Ishikawa (cell line): ENCODE results near the gene C14orf119.

Experiments used
- CEBPB ChIP-seq: IDR thresholded peaks from 2 replicates; pipeline ENCODE4 v1.6.1; 2012
- CREB1 ChIP-seq: IDR thresholded peaks from 2 replicates; pipeline ENCODE4 v1.6.1; 2012; ENCODE audit warnings: low read depth
- EGR1 ChIP-seq: IDR thresholded peaks from 2 replicates; pipeline ENCODE4 v1.6.1; 2012
- EP300 ChIP-seq: IDR thresholded peaks from 2 replicates; pipeline ENCODE4 v1.6.1; 2012; ENCODE audit warnings: borderline replicate concordance
- FOXM1 ChIP-seq: IDR thresholded peaks from 2 replicates; pipeline ENCODE4 v1.6.1; 2012; ENCODE audit warnings: low read depth, borderline replicate concordance
- NFIC ChIP-seq: IDR thresholded peaks from 2 replicates; pipeline ENCODE4 v1.6.1; 2012
- RAD21 ChIP-seq: IDR thresholded peaks from 2 replicates; pipeline ENCODE4 v1.6.1; 2012; ENCODE audit warnings: low read depth
- REST ChIP-seq: IDR thresholded peaks from 2 replicates; pipeline ENCODE4 v1.6.1; 2012; ENCODE audit warnings: low read depth, mild to moderate bottlenecking
- TAF1 ChIP-seq: IDR thresholded peaks from 2 replicates; pipeline ENCODE4 v1.6.1; 2012; ENCODE audit warnings: low read depth, mild to moderate bottlenecking
- TCF12 ChIP-seq: IDR thresholded peaks from 2 replicates; pipeline ENCODE4 v1.6.1; 2012; ENCODE audit warnings: low read depth
- TEAD4 ChIP-seq: IDR thresholded peaks from 2 replicates; pipeline ENCODE4 v1.6.1; 2012
- YY1 ChIP-seq: IDR thresholded peaks from 2 replicates; pipeline ENCODE4 v1.6.1; 2012; ENCODE audit warnings: low read depth
- ZBTB7A ChIP-seq: IDR thresholded peaks from 2 replicates; pipeline ENCODE4 v1.6.1; 2012; ENCODE audit warnings: low read depth
- TF ChIP-seq, protein P1 (sequence below): IDR thresholded peaks from 2 replicates; pipeline ENCODE4 v1.6.1; 2012
- TF ChIP-seq, protein P2 (sequence below): IDR thresholded peaks from 2 replicates; pipeline ENCODE4 v1.6.1; 2012

C14orf119 gene

GRCh38 chr14:23091294-23092225 lies 3.7 kb upstream of the C14orf119 start:
- TF ChIP-seq EP300 (no peak), EGR1 (no peak), TAF1 (no peak), TCF12 (no peak), CREB1 (no peak), TEAD4 (no peak), RAD21 (no peak)
- TF ChIP-seq, protein P1, sequence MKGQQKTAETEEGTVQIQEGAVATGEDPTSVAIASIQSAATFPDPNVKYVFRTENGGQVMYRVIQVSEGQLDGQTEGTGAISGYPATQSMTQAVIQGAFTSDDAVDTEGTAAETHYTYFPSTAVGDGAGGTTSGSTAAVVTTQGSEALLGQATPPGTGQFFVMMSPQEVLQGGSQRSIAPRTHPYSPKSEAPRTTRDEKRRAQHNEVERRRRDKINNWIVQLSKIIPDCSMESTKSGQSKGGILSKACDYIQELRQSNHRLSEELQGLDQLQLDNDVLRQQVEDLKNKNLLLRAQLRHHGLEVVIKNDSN: no peak

DNA sequence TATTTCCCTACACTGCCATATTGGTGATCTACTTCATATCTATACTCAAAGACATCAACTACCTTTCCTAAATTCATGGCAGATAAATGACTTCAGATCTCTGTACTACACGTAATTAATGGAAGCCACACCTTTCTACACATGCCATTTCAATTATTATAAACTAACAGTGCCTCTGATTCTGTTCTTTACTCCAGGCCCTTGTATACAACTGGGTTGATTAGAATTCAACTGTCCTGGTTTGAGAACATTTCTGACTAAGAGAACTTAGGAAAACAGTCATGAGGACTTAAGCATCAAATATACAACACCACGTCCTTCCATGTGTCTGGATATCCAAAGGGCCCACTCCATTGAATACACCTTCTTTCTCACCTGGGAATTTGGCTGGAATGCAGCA lies 2.2 kb upstream of the C14orf119 start:
- TF ChIP-seq TCF12 (no peak), NFIC (no peak), TAF1 (no peak)
- TF ChIP-seq, protein P1: no peak

DNA sequence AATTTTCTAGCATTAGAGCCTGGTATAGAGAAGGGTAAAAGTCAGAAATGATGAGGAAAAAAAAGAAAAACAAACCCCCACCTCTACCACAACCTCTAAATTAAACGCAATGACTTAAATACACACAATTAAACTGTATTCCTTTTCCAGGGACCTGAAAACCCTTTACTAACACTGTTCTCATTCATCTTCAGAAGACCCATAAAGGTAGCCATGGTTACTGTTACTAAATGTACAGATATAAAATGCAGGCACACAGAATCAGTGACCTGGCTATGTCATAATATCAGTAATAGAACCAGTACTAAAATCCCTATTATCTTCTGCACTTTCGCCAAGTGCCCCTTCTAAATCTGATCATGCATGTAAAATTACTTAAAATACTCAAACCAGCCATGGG lies 1.8 kb upstream of the C14orf119 start:
- TF ChIP-seq EP300 (no peak), CEBPB (no peak), TCF12 (no peak), REST (no peak), FOXM1 (no peak), RAD21 (no peak), YY1 (no peak), EGR1 (no peak), CREB1 (no peak), TAF1 (no peak), ZBTB7A (no peak), TEAD4 (no peak), NFIC (no peak)
- TF ChIP-seq, protein P1: no peak
- TF ChIP-seq, protein P2, sequence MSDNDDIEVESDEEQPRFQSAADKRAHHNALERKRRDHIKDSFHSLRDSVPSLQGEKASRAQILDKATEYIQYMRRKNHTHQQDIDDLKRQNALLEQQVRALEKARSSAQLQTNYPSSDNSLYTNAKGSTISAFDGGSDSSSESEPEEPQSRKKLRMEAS: no peak

GRCh38 chr14:23093991-23094665 lies 1.2 kb upstream of the C14orf119 start:
- TF ChIP-seq EGR1: no peak

- TF ChIP-seq, protein P2: peak; percentile 50
- peak; percentile 95 for TF ChIP-seq YY1
- TF ChIP-seq TAF1: peak; percentile 91
- TF ChIP-seq ZBTB7A: no peak
- TF ChIP-seq CEBPB: no peak
- no peak for TF ChIP-seq FOXM1
Measured at GRCh38 chr14:23094666-23095195, 574 bp upstream of the C14orf119 start, which contains the start of gene ACIN1. TSS of gene ACIN1 (minus strand) at chr14:23095136. CDS start at chr14:23095112, 24 bp downstream.

GRCh38 chr14:23097786-23098185 lies 2.5 kb downstream of the C14orf119 start:
- TF ChIP-seq, protein P2: no peak
- no peak for TF ChIP-seq EGR1
- no peak for TF ChIP-seq NFIC
- TF ChIP-seq, protein P1: no peak
- TF ChIP-seq FOXM1: no peak
- no peak for TF ChIP-seq TAF1
- no peak for TF ChIP-seq EP300
- TF ChIP-seq CREB1: no peak
- TF ChIP-seq REST: no peak
- TF ChIP-seq TEAD4: no peak
